DMS 273 (cell line): ENCODE measurements around the gene PPP1R14C.

Experiments used
- DNase-seq: peaks from one replicate; lab custom pipeline; 2025; ENCODE audit not compliant: unreplicated experiment; lab: John Stamatoyannopoulos, UW

PPP1R14C gene

DNA sequence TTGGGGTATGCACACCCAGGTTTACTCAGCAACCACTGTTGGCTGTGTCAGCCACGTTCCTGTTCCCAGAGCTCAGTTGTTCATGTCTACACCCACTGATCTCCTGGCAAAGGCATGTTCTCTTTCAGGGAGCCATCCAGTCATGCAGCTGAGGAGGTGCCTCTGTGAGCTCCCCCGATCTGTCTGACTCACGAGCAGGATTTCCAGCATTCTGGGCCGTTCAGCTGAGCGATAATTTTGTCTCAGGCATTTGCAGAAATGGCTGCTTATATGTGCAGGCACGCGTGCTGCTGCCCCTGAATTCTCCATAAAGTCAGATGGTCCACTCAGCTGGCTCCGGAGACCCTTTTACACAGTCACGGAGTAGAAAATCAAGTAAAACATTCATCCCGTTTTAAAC, 147.6 kb downstream of the PPP1R14C start:
- DNase-seq: no peak

DNA sequence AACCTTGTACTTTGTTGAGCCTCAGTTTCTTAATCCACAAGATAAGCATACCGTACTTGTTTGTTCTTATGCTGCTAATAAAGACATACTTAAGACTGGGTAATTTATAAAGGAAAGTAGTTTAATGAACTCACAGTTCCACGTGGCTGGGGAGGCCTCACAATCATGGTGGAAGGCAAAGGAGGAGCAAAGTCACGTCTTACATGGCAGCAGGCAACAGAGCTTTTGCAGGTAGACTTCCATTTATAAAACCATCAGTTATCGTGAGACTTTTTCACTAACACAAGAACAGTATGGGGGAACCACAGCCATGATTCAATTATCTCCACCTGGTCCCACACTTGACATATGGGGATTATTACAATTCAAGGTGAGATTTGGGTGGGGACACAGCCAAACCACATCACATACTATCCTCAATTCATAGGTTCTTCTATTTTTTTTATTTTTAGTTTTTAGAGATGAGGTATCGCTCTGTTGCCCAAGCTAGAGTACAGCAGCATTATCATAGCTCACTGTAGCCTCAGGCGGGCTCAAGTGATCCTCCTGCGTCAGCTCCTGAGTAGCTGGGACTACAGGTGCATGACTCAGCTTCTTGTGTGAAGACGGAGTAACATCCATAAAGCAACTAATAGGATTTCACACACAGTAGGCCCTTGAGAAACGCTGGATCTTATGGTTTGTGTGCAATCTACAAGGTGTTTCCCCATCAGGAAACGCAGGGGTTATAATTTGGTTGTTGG, 149.3 kb downstream of the PPP1R14C start:
- DNase-seq: no peak

DNA sequence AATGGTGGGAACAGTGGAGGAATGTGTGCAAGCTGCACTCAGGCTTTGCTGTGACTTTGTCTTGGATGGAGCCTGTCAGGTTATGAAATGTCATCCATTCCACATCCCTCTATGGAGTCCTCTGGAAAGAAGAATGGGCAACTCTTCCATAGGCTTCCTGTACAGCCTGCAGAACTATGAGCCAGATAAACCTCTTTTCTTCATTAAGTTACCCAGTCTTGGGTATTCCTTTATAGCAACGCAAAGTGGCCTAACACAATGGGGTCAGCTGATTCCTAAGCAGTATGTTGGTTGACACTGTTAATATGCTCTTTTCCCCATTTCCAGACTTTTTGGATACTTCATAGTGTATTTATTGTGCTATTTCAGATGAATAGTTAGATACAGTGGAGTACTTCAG, 150.2 kb downstream of the PPP1R14C start:
- DNase-seq: no peak

DNA sequence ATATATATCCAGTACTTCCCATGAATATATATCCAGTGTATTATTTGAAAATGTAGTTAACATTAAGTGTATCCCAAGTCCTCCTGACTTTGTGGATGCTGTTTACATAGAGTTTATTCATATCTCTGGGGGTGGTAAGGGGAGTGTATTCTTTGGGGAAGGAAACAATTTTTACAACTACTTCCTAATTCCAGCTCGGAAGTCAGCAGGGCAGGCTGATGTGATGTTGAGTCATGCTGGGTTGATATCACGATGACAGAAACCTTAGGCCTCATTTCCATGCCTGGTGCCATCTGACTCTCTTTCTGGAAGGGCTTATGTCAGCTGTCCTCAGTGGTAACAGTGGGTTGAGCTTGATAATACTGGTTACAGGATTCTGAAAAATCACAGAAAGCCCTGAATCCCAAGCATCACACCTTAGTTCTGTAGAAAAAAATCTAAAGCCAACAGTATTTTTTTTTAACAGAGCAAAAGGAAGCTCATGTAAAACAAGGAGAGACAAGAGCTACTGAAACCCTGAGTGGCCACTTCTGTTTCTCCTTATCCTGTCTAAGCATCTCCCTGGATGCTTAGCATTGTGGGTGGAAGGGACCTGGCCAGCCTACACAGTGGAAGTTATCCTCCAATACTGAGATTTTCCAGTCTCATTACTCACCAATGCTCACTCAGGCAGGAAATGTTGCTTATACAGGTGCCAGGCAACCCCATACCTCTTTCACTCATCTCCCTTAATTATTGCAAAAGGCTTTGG, 150.8 kb downstream of the PPP1R14C start:
- DNase-seq: peak; percentile 29

- DNase-seq: no peak
Observed at GRCh38 chr6:150296890-150297289, 154.0 kb downstream of the PPP1R14C start.

GRCh38 chr6:150297327-150298029, 154.6 kb downstream of the PPP1R14C start:
- DNase-seq: no peak

DNA sequence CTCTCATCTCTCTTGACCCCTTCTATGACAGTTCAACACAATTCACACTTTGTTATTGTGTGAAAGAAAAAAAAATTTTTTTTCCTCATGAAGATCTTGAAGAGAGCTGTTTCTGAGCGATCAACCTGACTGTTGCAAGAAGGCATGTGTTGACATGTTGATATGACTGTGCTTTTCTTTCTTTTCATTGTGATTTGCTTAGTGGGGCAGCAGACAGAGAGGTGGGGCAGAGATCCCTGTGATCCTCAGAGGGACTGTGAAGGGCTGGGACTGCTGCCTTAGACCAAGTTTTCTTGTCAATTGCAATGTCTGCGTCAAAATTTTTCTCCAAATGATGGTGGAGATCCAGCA, 155.2 kb downstream of the PPP1R14C start:
- no peak for DNase-seq

DNA sequence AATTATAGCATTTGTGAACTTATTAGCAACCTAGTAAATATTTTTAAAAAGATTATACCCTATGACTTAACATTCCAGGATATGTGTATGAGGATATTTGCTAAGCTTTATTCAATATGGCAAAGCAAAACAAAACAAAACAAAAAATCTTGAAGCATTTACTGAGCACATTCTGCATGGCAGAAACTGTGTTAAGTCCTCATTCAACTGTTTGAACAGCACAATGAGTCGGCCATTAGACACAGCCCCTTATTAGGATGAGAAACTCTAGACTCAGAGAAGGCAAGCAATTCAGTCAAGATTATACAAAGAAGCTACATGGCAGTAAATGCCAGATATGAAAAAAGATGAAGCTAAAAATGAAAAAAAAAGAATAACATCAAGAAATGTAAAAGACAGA, 155.8 kb downstream of the PPP1R14C start:
- DNase-seq: no peak
